Calu3 (cell line): ENCODE results near the gene ZFP3. TPM values are rescaled to one million over a fixed set of nuclear protein-coding genes. Genes with fewer than 3 reads are reported as not detected.
"Not testable (repeated sequence)": the region's sequence is repeated elsewhere in the genome, so short reads cannot be mapped to it uniquely, and the experiment has no call there.

Experiments
- BruUV-seq: library from RNA; stranded (reverse); fragments of 400-500 nt; replicated peaks from 2 replicates; lab custom pipeline; 2021; lab: Mats Ljungman, UMichigan
- CTCF ChIA-PET: fragments of 300-600 bp; sonication (Branson Sonifier 250); formaldehyde crosslinking; loops from one replicate; lab custom pipeline; 2022; ENCODE audit warnings: antibody characterized with exemption; lab: Charles Lee
- DNase-seq: peaks from one replicate; pipeline ENCODE4 v3.0.0; 2022
- H3K27ac Mint-ChIP-seq: one replicate; pipeline ENCODE4 v1.8.0; 2022; ENCODE audit warnings: mixed read lengths; ENCODE audit not compliant: unreplicated experiment
- H3K27me3 Mint-ChIP-seq: one replicate; pipeline ENCODE4 v1.8.0; 2022; ENCODE audit warnings: mixed read lengths; ENCODE audit not compliant: unreplicated experiment
- H3K36me3 Mint-ChIP-seq: one replicate; pipeline ENCODE4 v1.8.0; 2022; ENCODE audit warnings: mild to moderate bottlenecking, moderate library complexity, mixed read lengths; ENCODE audit not compliant: insufficient read depth, unreplicated experiment
- H3K4me1 Mint-ChIP-seq: one replicate; pipeline ENCODE4 v1.8.0; 2022; ENCODE audit warnings: mild to moderate bottlenecking, low read depth, mixed read lengths; ENCODE audit not compliant: unreplicated experiment
- H3K4me3 Mint-ChIP-seq: one replicate; pipeline ENCODE4 v1.8.0; 2022; ENCODE audit warnings: mild to moderate bottlenecking, low read depth, moderate library complexity, mixed read lengths; ENCODE audit not compliant: unreplicated experiment
- H3K9me3 Mint-ChIP-seq: one replicate; pipeline ENCODE4 v1.8.0; 2022; ENCODE audit warnings: low read depth, mixed read lengths; ENCODE audit not compliant: unreplicated experiment
- intact Hi-C: fragments of 100-400 bp; cut with micrococcal nuclease; formaldehyde crosslinking; loops from one replicate; pipeline ENCODE4 v1.10.0; 2022; ENCODE audit not compliant: unreplicated experiment
- total RNA-seq: library from RNA; stranded (reverse); gene quantifications from 2 replicates; pipeline ENCODE4 v1.2.3, GENCODE V29; 2022
- TF ChIP-seq, protein P1 (sequence below): fragments of 200-600 bp; IDR thresholded peaks from one replicate; pipeline ENCODE4 v1.8.0; 2022; ENCODE audit warnings: antibody characterized with exemption; ENCODE audit not compliant: unreplicated experiment

Gene ZFP3
- total RNA-seq, 1 experiment from 2014 or later = not detected

DNA sequence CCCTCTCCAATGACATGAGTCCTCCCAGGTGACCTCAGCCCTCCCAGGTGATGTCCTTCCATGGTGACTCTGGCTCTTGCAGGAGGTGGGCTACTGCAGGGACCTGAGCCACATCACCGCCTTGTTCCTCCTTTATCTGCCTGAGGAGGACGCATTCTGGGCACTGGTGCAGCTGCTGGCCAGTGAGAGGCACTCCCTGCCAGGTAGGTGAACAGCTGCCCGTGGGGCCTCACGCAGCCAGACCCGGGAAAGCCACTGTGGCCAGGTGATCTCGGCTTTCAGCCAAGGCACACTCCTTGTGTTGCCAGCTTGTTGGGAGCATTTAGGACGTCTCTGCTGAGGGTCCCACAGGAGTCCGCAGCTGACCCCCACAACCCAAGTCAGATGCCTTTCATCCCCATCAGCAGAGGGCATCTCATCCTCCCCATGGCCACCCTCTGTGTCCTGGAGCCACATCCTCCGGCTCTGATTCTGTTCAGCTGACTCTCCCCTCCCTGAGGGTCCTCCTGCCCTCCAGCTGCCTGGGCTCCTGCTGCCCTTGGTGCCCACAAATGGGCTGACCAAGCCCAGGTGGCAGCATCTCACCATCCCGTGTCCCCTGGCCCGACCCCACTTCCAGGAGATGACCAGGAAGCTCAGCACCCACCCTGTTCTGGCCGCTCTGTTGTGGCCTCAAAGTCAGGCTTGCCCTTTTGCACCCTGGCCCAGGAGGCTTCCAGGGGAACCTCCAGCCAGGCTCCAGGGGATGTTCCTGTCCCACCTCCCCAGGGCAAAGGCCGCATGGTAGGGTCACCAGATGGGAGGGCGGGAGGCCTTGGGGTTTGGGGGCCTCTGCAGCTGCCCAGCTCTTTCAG is 57.7 kb downstream of the ZFP3 start:
- H3K4me1 Mint-ChIP-seq = no peaks in the 10 kb centered on the region
- TF ChIP-seq, protein P1, sequence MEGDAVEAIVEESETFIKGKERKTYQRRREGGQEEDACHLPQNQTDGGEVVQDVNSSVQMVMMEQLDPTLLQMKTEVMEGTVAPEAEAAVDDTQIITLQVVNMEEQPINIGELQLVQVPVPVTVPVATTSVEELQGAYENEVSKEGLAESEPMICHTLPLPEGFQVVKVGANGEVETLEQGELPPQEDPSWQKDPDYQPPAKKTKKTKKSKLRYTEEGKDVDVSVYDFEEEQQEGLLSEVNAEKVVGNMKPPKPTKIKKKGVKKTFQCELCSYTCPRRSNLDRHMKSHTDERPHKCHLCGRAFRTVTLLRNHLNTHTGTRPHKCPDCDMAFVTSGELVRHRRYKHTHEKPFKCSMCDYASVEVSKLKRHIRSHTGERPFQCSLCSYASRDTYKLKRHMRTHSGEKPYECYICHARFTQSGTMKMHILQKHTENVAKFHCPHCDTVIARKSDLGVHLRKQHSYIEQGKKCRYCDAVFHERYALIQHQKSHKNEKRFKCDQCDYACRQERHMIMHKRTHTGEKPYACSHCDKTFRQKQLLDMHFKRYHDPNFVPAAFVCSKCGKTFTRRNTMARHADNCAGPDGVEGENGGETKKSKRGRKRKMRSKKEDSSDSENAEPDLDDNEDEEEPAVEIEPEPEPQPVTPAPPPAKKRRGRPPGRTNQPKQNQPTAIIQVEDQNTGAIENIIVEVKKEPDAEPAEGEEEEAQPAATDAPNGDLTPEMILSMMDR = no peak

DNA sequence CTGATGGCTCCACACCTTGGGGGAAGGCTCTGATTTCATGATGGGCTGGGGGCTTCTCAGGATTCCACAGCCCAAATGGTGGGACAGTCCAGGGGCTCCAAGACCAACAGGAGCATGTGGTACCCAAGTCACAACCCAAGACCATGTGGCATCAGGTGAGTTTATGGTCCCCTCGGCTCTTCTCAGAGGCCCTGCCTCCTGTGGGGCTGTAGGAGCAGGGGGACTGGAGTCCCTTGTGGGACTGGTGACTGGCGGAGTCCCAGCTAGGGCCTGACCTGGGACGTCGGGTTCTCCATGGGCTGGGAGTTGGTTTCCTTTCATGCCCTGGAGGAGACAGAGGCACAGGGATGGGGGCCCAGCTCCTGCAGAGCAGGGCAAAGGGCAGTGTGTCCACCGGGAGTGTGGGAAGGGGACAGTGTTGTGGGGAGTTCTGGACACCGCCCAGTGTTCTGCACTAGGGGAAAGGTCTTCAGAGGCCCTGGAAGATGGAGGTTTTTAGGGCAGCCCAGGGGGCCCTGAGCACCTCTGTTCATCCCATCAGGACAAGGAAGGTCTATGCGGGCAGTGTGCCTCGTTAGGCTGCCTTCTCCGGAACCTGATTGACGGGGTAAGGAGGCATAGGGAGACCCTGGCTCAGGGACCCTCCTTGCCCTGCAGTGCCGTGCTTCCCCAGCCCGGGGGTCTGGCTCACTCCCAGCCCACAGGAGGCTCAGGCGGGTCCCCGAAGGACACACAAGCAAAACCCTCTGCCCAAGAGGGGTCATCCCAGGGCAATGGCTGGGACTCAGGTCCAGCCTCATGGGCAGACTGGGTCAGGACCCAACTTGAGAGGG is 58.5 kb downstream of the ZFP3 start:
- H3K27me3 Mint-ChIP-seq, intact Hi-C loops, H3K36me3 Mint-ChIP-seq, H3K9me3 Mint-ChIP-seq, H3K27ac Mint-ChIP-seq, H3K4me3 Mint-ChIP-seq, BruUV-seq, H3K4me1 Mint-ChIP-seq, DNase-seq, CTCF ChIA-PET: not testable (repeated sequence)

More for the DNA sequence above, 57.7 kb downstream of the ZFP3 start:
- Mint-ChIP-seq H3K9me3 (no peaks in the 10 kb centered on the region), H3K27me3 (peaks cover 7% of the 10 kb centered on the region), H3K4me3 (no peak overlapping the region), H3K36me3 (no peaks in the 10 kb centered on the region), H3K27ac (no peak overlapping the region)
- BruUV-seq = no TSS peak
- no peak for DNase-seq
- CTCF ChIA-PET = no interaction called here
- intact Hi-C loops = no loop called here

DNA sequence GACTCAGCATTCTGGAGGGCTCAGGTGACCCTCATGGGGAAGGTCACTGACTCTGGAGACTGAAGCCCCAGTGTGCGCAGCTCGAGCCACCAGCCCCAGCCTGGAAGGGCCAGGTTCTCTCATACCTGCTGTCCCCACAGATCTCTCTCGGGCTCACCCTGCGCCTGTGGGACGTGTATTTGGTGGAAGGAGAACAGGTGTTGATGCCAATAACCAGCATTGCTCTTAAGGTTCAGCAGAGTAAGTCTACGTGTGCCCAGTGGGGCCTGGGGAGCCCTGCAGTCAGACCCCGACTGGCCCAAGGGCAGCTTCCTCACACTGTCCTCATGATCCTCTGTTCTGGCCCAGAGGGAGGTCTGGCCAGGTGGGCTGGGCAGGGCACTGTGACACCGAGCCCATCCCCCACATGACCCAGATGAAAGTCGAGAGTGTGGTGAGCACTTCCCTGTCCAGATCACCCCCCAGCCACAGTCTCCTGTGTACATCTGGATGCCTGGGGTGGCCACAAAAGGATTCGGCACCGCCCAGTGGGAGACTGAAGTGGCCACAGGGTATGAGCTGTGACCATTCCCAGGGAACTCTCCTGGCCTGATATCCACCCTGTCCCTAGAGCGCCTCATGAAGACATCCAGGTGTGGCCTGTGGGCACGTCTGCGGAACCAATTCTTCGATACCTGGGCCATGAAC is 59.4 kb downstream of the ZFP3 start:
- not testable (repeated sequence) for DNase-seq

DNA sequence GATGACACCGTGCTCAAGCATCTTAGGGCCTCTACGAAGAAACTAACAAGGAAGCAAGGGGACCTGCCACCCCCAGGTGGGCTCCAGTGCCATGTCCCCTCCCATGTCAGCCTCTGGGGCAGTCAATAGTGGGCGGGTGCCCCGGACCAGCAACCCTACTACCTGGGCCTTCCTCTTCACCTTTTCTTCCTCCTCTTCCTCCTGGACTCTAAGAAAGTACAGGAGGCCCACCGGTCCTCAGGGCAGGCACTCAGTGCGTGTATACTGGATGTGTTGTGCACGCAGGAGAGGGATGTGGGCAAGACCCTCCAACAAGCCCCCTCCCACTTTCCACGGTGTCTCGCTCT is 59.9 kb downstream of the ZFP3 start:
- H3K4me1 Mint-ChIP-seq, intact Hi-C loops, BruUV-seq, CTCF ChIA-PET, H3K27me3 Mint-ChIP-seq, H3K4me3 Mint-ChIP-seq, H3K27ac Mint-ChIP-seq, DNase-seq, H3K36me3 Mint-ChIP-seq, H3K9me3 Mint-ChIP-seq: not testable (repeated sequence)

More for the DNA sequence above, 59.4 kb downstream of the ZFP3 start:
- CTCF ChIA-PET, H3K4me1 Mint-ChIP-seq, H3K4me3 Mint-ChIP-seq, H3K27ac Mint-ChIP-seq, BruUV-seq, H3K36me3 Mint-ChIP-seq, intact Hi-C loops, H3K27me3 Mint-ChIP-seq, H3K9me3 Mint-ChIP-seq: not testable (repeated sequence)

DNA sequence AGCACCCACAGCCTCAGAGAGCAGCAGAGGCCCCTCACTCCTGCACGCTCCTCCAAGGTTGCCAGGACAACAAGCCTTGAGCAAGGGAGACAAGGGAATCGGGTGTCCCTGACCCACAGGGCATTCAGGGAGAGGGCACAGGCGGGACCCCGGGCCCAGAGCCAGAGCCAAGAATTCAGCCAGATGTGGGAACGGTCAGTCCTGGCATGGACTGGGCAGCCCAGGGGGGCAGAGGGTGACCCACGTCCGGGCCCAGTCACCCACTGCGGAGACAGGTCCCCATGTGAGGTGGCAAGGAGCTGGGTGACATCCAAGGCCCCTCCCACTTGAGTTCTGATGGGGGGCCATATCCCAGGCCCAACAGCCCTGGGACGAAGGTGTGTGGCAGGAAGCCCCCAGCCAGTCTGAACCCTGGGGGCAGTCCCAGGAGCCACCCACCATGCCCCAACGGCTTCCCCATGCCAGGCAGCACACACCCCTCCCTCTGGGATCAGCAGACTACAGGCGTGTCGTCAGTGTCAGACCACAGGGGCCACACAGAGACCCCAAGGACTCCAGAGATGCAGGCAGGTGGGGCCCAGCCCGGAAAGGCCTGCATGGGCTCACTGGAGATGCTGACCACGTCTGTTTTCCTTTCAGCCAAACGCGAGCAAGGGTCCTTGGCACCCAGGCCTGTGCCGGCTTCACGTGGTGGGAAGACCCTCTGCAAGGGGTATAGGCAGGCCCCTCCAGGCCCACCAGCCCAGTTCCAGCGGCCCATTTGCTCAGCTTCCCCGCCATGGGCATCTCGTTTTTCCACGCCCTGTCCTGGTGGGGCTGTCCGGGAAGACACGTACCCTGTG is 60.6 kb downstream of the ZFP3 start:
- CTCF ChIA-PET = no interaction called here
- no peaks in the 10 kb centered on the region for H3K27me3 Mint-ChIP-seq
- intact Hi-C loops = no loop called here

More for the DNA sequence above, 60.6 kb downstream of the ZFP3 start:
- Mint-ChIP-seq H3K9me3 (no peaks in the 10 kb centered on the region), H3K36me3 (no peaks in the 10 kb centered on the region), H3K4me3 (no peak overlapping the region), H3K27ac (no peak overlapping the region), H3K4me1 (no peaks in the 10 kb centered on the region)
- no TSS peak for BruUV-seq
- DNase-seq = no peak
- TF ChIP-seq, protein P1 = no peak
